SJSA1 (cell line): ENCODE data around the gene AQP1. TPM values are rescaled to one million over a fixed set of nuclear protein-coding genes. Genes with fewer than 3 reads are reported as not detected.

Source experiments
- DNase-seq, 2 experiments: peaks; one replicate each; pipeline ENCODE4 v3.0.0-alpha.2; 2015 to 2020; ENCODE audit warnings: low spot score in 2 of 2, low read depth in 1 of 2
- H3K27ac ChIP-seq: fragments of 250-450 bp; sonication (Bioruptor Pico); 2 replicates; pipeline ENCODE4 v1.5.1; 2020; ENCODE audit warnings: mild to moderate bottlenecking, moderate library complexity
- H3K27me3 ChIP-seq: fragments of 250-450 bp; sonication (Bioruptor Pico); replicated peaks from 2 replicates; pipeline ENCODE4 v1.5.1; 2020; ENCODE audit warnings: mild to moderate bottlenecking, moderate library complexity
- H3K36me3 ChIP-seq: fragments of 250-450 bp; sonication (Bioruptor Pico); 2 replicates; pipeline ENCODE4 v1.5.1; 2020; ENCODE audit warnings: mild to moderate bottlenecking
- H3K4me1 ChIP-seq: fragments of 250-450 bp; sonication (Bioruptor Pico); replicated peaks from 2 replicates; pipeline ENCODE4 v1.6.1; 2021; ENCODE audit warnings: mild to moderate bottlenecking
- H3K4me3 ChIP-seq: fragments of 250-450 bp; sonication (Bioruptor Pico); 2 replicates; pipeline ENCODE4 v1.5.1; 2020; ENCODE audit warnings: mild to moderate bottlenecking
- H3K9me3 ChIP-seq: fragments of 250-450 bp; sonication (Bioruptor Pico); replicated peaks from 2 replicates; pipeline ENCODE4 v1.5.1; 2020; ENCODE audit warnings: mild to moderate bottlenecking
- total RNA-seq: library from RNA; depleted of rRNA; stranded (reverse); fragments of >200 nt; shearing (Covaris generic); gene quantifications from 2 replicates; pipeline ENCODE4 v1.2.3, GENCODE V29; 2014

The AQP1 gene
- total RNA-seq, 1 experiment from 2014 or later = 0.18 TPM

GRCh38 chr7:30905078-30906012, 6.3 kb upstream of the AQP1 start:
- Histone ChIP-seq H3K4me1 (peaks cover 22% of the 10 kb centered on the region), H3K9me3 (no peaks in the 10 kb centered on the region), H3K27me3 (no peaks in the 10 kb centered on the region), H3K4me3 (no peak overlapping the region), H3K27ac (no peak overlapping the region), H3K36me3 (no peaks in the 10 kb centered on the region)
- DNase-seq = no peak

DNA sequence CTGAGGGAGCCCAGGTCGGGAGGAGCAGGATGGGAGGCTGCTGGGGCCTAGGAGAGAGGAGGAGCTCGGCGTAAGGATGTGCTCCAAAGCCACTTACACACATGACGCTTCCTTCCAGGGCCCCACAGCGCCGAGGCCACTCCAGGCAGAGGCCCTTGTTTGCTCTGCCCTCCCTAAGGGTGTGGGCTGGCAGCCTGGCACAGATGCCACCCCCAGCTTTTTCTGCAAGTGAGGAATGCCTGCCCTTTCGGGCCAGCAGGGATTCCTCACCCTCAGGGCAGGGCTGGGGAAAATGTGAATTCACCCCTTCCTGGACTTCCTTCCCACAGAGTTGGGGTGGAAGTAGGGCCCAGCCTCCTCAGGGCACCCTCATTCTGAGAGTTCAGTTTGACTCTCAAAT, 5.6 kb upstream of the AQP1 start:
- H3K4me3 ChIP-seq = no peak overlapping the region
- DNase-seq = no peak
- H3K27me3 ChIP-seq = no peaks in the 10 kb centered on the region
- H3K27ac ChIP-seq = no peak overlapping the region
- peaks cover 16% of the 10 kb centered on the region for H3K4me1 ChIP-seq
- no peaks in the 10 kb centered on the region for H3K9me3 ChIP-seq
- H3K36me3 ChIP-seq = no peaks in the 10 kb centered on the region

- H3K4me1 ChIP-seq = peaks cover 12% of the 10 kb centered on the region
- no peaks in the 10 kb centered on the region for H3K9me3 ChIP-seq
- no peaks in the 10 kb centered on the region for H3K36me3 ChIP-seq
- H3K4me3 ChIP-seq = no peak overlapping the region
- no peaks in the 10 kb centered on the region for H3K27me3 ChIP-seq
- DNase-seq = no peak
- no peak overlapping the region for H3K27ac ChIP-seq
Observed at GRCh38 chr7:30906515-30907240, 5.0 kb upstream of the AQP1 start.

- H3K27ac ChIP-seq = no peak overlapping the region
- H3K36me3 ChIP-seq = no peaks in the 10 kb centered on the region
- peaks cover 12% of the 10 kb centered on the region for H3K4me1 ChIP-seq
- no peak overlapping the region for H3K4me3 ChIP-seq
- H3K9me3 ChIP-seq = no peaks in the 10 kb centered on the region
- H3K27me3 ChIP-seq = no peaks in the 10 kb centered on the region
- no peak for DNase-seq
Observed at GRCh38 chr7:30907527-30908267, 4.0 kb upstream of the AQP1 start.

GRCh38 chr7:30908681-30909080, 3.0 kb upstream of the AQP1 start:
- Histone ChIP-seq H3K27ac (no peak overlapping the region), H3K4me3 (no peak overlapping the region), H3K9me3 (no peaks in the 10 kb centered on the region), H3K4me1 (peaks cover 12% of the 10 kb centered on the region), H3K27me3 (no peaks in the 10 kb centered on the region), H3K36me3 (no peaks in the 10 kb centered on the region)
- DNase-seq = no peak

GRCh38 chr7:30909431-30909830, 2.2 kb upstream of the AQP1 start:
- Histone ChIP-seq H3K9me3 (no peaks in the 10 kb centered on the region), H3K4me3 (no peak overlapping the region), H3K27me3 (no peaks in the 10 kb centered on the region), H3K4me1 (peaks cover 17% of the 10 kb centered on the region), H3K36me3 (no peaks in the 10 kb centered on the region), H3K27ac (no peak overlapping the region)
- no peak for DNase-seq

GRCh38 chr7:30910411-30911073, 1.1 kb upstream of the AQP1 start:
- DNase-seq = no peak
- no peaks in the 10 kb centered on the region for H3K36me3 ChIP-seq
- H3K9me3 ChIP-seq = no peaks in the 10 kb centered on the region
- no peaks in the 10 kb centered on the region for H3K27me3 ChIP-seq
- H3K27ac ChIP-seq = no peak overlapping the region
- H3K4me3 ChIP-seq = no peak overlapping the region
- peaks cover 27% of the 10 kb centered on the region for H3K4me1 ChIP-seq

DNA sequence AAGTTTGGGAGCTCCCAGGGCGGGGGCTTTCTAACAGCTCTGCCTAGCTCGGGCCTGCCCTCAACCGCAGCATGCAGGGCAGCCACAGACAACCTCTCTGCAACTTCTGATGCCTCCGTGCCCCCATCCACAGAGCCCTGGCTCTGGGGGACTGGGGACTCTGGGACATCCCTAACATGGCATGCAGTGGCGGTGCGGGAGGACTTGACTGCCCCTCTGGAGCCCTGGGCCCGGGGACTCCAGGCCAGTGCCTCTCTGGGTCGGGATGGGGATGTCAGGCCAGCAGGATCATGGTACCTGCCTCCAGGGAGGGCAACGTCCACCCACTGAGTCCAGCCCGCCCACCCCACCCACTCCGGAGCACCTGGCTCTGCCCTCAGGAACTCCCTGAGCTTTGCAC, 520 bp upstream of the AQP1 start:
- no peaks in the 10 kb centered on the region for H3K9me3 ChIP-seq
- H3K27ac ChIP-seq = no peak overlapping the region
- no peaks in the 10 kb centered on the region for H3K36me3 ChIP-seq
- H3K4me1 ChIP-seq = peaks cover 21% of the 10 kb centered on the region
- H3K27me3 ChIP-seq = no peaks in the 10 kb centered on the region
- H3K4me3 ChIP-seq = no peak overlapping the region
- no peak for DNase-seq

DNA sequence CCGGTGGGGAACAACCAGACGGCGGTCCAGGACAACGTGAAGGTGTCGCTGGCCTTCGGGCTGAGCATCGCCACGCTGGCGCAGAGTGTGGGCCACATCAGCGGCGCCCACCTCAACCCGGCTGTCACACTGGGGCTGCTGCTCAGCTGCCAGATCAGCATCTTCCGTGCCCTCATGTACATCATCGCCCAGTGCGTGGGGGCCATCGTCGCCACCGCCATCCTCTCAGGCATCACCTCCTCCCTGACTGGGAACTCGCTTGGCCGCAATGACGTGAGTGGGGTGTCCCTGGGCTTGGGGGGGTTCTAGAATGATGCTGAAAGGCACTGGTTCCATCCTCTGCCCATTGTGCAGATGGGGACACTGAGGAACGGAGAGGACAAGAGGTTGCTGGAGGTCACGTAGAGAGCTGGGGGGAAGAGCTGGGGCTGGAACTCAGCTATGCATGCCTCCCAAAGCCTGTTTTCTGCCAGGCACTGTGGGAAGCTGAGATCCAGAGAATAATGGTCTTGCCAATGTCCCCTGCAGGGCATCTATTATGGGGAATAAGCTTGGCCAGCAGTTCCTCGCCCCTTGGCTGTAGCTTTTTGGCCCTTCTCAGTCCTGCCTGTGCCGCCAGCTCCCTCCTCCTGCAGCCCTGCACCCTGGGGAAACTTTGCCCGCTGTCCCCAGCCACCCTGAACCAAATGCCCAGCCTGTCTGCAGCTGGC, 523 bp downstream of the AQP1 start:
- H3K4me3 ChIP-seq = no peak overlapping the region
- DNase-seq = no peak
- no peaks in the 10 kb centered on the region for H3K27me3 ChIP-seq
- H3K4me1 ChIP-seq = peaks cover 14% of the 10 kb centered on the region
- H3K27ac ChIP-seq = no peak overlapping the region
- H3K36me3 ChIP-seq = no peaks in the 10 kb centered on the region
- no peaks in the 10 kb centered on the region for H3K9me3 ChIP-seq

DNA sequence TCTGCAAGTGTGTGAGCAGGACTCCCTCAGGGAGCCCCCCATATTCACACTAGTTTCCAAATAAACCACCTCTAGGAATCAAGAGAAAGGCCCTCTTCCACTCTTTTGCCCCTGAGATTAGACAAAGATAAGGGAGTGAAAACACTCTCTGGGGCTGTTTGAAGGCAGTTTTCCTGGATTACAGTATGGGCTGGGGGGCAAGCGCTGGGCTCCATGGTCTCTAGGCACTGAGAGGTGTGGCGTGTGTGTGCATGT, 1.0 kb downstream of the AQP1 start:
- H3K9me3 ChIP-seq = no peaks in the 10 kb centered on the region
- H3K4me3 ChIP-seq = no peak overlapping the region
- no peak for DNase-seq
- no peaks in the 10 kb centered on the region for H3K27me3 ChIP-seq
- H3K36me3 ChIP-seq = no peaks in the 10 kb centered on the region
- no peak overlapping the region for H3K27ac ChIP-seq
- peaks cover 14% of the 10 kb centered on the region for H3K4me1 ChIP-seq

DNA sequence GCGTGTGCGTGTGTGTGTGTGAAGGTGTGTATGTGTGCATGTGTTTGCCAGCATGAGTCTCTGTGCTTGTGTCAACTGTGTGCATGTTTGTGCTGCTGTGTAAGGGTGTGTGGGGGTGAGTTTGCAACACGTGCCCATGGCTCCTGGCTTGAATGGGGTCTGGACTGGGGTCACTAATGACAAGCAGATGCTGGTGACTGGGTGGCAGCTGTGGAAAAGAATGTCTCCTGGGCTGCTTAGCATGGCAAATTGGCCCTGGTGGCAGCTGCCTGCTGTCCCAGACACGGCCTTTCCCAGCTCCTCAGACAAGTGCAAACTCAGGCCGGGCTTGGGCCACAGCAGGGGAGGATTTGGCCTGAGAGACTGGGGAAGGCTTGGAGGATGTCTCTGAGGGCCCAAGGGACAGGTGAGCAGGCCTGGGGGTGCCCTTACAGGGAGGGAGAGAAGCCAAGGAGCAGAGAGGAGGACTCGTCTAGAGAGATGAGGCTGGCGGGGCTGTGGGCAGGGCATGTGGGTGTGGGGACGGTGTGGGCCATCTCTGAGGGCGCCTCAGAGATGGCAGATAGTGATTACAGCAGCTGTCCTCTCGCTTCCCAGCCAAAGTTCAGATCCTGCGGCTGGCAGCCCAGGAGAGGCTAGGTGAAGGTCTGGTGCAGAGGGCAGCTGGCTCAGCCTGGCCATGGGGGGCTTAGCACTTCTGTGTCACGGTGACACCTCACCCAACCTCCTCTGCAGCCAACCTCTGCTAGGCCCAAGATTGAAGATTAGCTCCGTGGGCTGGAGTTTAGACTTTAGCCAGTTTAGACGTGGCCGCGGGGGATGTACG, 1.5 kb downstream of the AQP1 start:
- DNase-seq = no peak
- Histone ChIP-seq H3K27ac (no peak overlapping the region), H3K4me3 (no peak overlapping the region), H3K4me1 (peaks cover 14% of the 10 kb centered on the region), H3K9me3 (no peaks in the 10 kb centered on the region), H3K36me3 (no peaks in the 10 kb centered on the region), H3K27me3 (no peaks in the 10 kb centered on the region)

GRCh38 chr7:30913821-30914515, 2.3 kb downstream of the AQP1 start:
- Histone ChIP-seq H3K36me3 (no peaks in the 10 kb centered on the region), H3K4me1 (peaks cover 14% of the 10 kb centered on the region), H3K27ac (no peak overlapping the region), H3K9me3 (no peaks in the 10 kb centered on the region), H3K4me3 (no peak overlapping the region), H3K27me3 (no peaks in the 10 kb centered on the region)
- DNase-seq = no peak
